Caco-2 (cell line): ENCODE measurements around the gene PLK5. TPM values are rescaled to one million over a fixed set of nuclear protein-coding genes. Genes with fewer than 3 reads are reported as not detected.

Experiments
- BruUV-seq: library from RNA; stranded (reverse); fragments of 400-500 nt; replicated peaks from 2 replicates; lab custom pipeline; 2021; lab: Mats Ljungman, UMichigan
- CTCF ChIA-PET: fragments of 300-600 bp; sonication (Branson Sonifier 250); formaldehyde crosslinking; loops from one replicate; lab custom pipeline; 2022; ENCODE audit warnings: antibody characterized with exemption; lab: Charles Lee
- POLR2A ChIA-PET: fragments of 300-600 bp; sonication (Branson Sonifier 250); formaldehyde crosslinking; loops from one replicate; lab custom pipeline; 2022; ENCODE audit warnings: antibody characterized with exemption; lab: Charles Lee
- DNase-seq, 2 experiments: peaks; one replicate each; pipeline versions ENCODE4 v3.0.0 to v3.0.0-alpha.2; 2020 to 2022
- H3K27me3 ChIP-seq: replicated peaks from 2 replicates; pipeline ENCODE4 v1.6.0; 2011; ENCODE audit warnings: low read length; ENCODE audit not compliant: control insufficient read depth, insufficient read depth
- H3K36me3 ChIP-seq: 2 replicates; pipeline ENCODE4 v1.5.1; 2011; ENCODE audit warnings: low read length; ENCODE audit not compliant: control insufficient read depth, insufficient read depth
- H3K4me1 ChIP-seq: fragments of 250-450 bp; sonication (Bioruptor Pico); 2 replicates; pipeline ENCODE4 v1.5.1; 2020; ENCODE audit warnings: mild to moderate bottlenecking
- H3K4me3 ChIP-seq: 2 replicates; pipeline ENCODE4 v1.5.1; 2011; ENCODE audit warnings: low read depth, mild to moderate bottlenecking, control low read depth, low read length
- H3K9me3 ChIP-seq: fragments of 250-450 bp; sonication (Bioruptor Pico); 2 replicates; pipeline ENCODE4 v1.5.1; 2020; ENCODE audit warnings: mild to moderate bottlenecking, moderate library complexity
- H3K27ac Mint-ChIP-seq: one replicate; pipeline ENCODE4 v1.8.0; 2022; ENCODE audit warnings: mixed read lengths; ENCODE audit not compliant: unreplicated experiment
- H3K27me3 Mint-ChIP-seq: one replicate; pipeline ENCODE4 v1.8.0; 2022; ENCODE audit warnings: mixed read lengths; ENCODE audit not compliant: insufficient read depth, unreplicated experiment
- H3K36me3 Mint-ChIP-seq: one replicate; pipeline ENCODE4 v1.8.0; 2022; ENCODE audit warnings: mild to moderate bottlenecking, mixed read lengths; ENCODE audit not compliant: insufficient read depth, unreplicated experiment
- H3K4me1 Mint-ChIP-seq: one replicate; pipeline ENCODE4 v1.8.0; 2022; ENCODE audit warnings: low read depth, mixed read lengths; ENCODE audit not compliant: unreplicated experiment
- H3K4me3 Mint-ChIP-seq: one replicate; pipeline ENCODE4 v1.8.0; 2022; ENCODE audit warnings: mild to moderate bottlenecking, moderate library complexity, mixed read lengths; ENCODE audit not compliant: unreplicated experiment
- H3K9me3 Mint-ChIP-seq: one replicate; pipeline ENCODE4 v1.8.0; 2022; ENCODE audit warnings: mixed read lengths; ENCODE audit not compliant: unreplicated experiment
- CTCF ChIP-seq, 2 experiments: fragments of 200-600 bp in 1 of 2; IDR thresholded peaks; 1 replicate in 1 of 2; 2 replicates in 1 of 2; pipeline versions ENCODE4 v1.5.1 to v1.8.0; 2011 to 2022; ENCODE audit warnings: antibody characterized with exemption in 1 of 2, control low read depth in 1 of 2, inconsistent platforms in 1 of 2, low read depth in 1 of 2, low read length in 1 of 2, mild to moderate bottlenecking in 1 of 2, moderate library complexity in 1 of 2; ENCODE audit not compliant: insufficient read depth in 1 of 2, severe bottlenecking in 1 of 2, unreplicated experiment in 1 of 2
- intact Hi-C: fragments of 100-400 bp; cut with micrococcal nuclease; formaldehyde crosslinking; loops from one replicate; pipeline ENCODE4 v1.10.0; 2022; ENCODE audit not compliant: unreplicated experiment
- total RNA-seq: library from RNA; stranded (reverse); gene quantifications from 2 replicates; pipeline ENCODE4 v1.2.3, GENCODE V29; 2022

PLK5 gene
- total RNA-seq, 1 experiment from 2014 or later: not detected

- no peak overlapping the region for H3K4me3 Mint-ChIP-seq
- intact Hi-C loops: no loop called here
Observed at GRCh38 chr19:1540365-1540925, 16.6 kb downstream of the PLK5 start.

GRCh38 chr19:1549332-1549945 is 25.6 kb downstream of the PLK5 start:
- peaks cover 11% of the 10 kb centered on the region for H3K36me3 Mint-ChIP-seq
- intact Hi-C loops: loop anchor here (5.0 kb wide), 1 partner anchor 123 kb away; no protein-coding TSS in a partner anchor
- ChIA-PET POLR2A (no interaction called here), CTCF (no interaction called here)
- H3K4me1 Mint-ChIP-seq: no peaks in the 10 kb centered on the region
- TF ChIP-seq CTCF (IDR thresholded peaks at IDR 0.05; ENCODE audit: insufficient read depth in 1 of 2, low read depth in 1 of 2, low read length in 1 of 2, severe bottlenecking in 1 of 2, unreplicated experiment in 1 of 2): no peak
- no peaks in the 10 kb centered on the region for H3K9me3 Mint-ChIP-seq
- no peak for DNase-seq
- no peak overlapping the region for H3K4me3 Mint-ChIP-seq
- Histone ChIP-seq H3K4me1 (no peaks in the 10 kb centered on the region), H3K9me3 (no peaks in the 10 kb centered on the region), H3K36me3 (no peaks in the 10 kb centered on the region), H3K27me3 (no peaks in the 10 kb centered on the region), H3K4me3 (no peak overlapping the region)
- BruUV-seq: no TSS peak
- H3K27ac Mint-ChIP-seq: no peak overlapping the region
- no peaks in the 10 kb centered on the region for H3K27me3 Mint-ChIP-seq

More at GRCh38 chr19:1540365-1540925, 16.6 kb downstream of the PLK5 start:
- no peak for DNase-seq
- Mint-ChIP-seq H3K9me3 (no peaks in the 10 kb centered on the region), H3K4me1 (no peaks in the 10 kb centered on the region), H3K36me3 (no peaks in the 10 kb centered on the region), H3K27ac (no peak overlapping the region), H3K27me3 (peaks cover 3% of the 10 kb centered on the region)
- Histone ChIP-seq H3K4me3 (no peak overlapping the region), H3K27me3 (no peaks in the 10 kb centered on the region), H3K36me3 (no peaks in the 10 kb centered on the region), H3K9me3 (no peaks in the 10 kb centered on the region), H3K4me1 (no peaks in the 10 kb centered on the region)
- POLR2A ChIA-PET: no interaction called here
- no TSS peak for BruUV-seq
- CTCF ChIA-PET: no interaction called here
- TF ChIP-seq CTCF (IDR thresholded peaks at IDR 0.05; ENCODE audit: insufficient read depth in 1 of 2, low read depth in 1 of 2, low read length in 1 of 2, severe bottlenecking in 1 of 2, unreplicated experiment in 1 of 2): no peak

GRCh38 chr19:1551068-1552040 is 27.5 kb downstream of the PLK5 start:
- no peaks in the 10 kb centered on the region for H3K27me3 Mint-ChIP-seq
- no peak overlapping the region for H3K4me3 Mint-ChIP-seq
- Histone ChIP-seq H3K27me3 (no peaks in the 10 kb centered on the region), H3K9me3 (no peaks in the 10 kb centered on the region), H3K36me3 (no peaks in the 10 kb centered on the region), H3K4me1 (no peaks in the 10 kb centered on the region), H3K4me3 (no peak overlapping the region)
- CTCF ChIA-PET: no interaction called here
- H3K9me3 Mint-ChIP-seq: no peaks in the 10 kb centered on the region
- no peak for TF ChIP-seq CTCF (IDR thresholded peaks at IDR 0.05; ENCODE audit: insufficient read depth in 1 of 2, low read depth in 1 of 2, low read length in 1 of 2, severe bottlenecking in 1 of 2, unreplicated experiment in 1 of 2)
- H3K36me3 Mint-ChIP-seq: peaks cover 11% of the 10 kb centered on the region
- intact Hi-C loops: no loop called here
- H3K4me1 Mint-ChIP-seq: no peaks in the 10 kb centered on the region
- no peak overlapping the region for H3K27ac Mint-ChIP-seq
- POLR2A ChIA-PET: no interaction called here
- DNase-seq: no peak
- BruUV-seq: no TSS peak
